AG10803 (cell line): Measurements from ENCODE around the gene PLCH1.

Experiments
- DNase-seq: peaks from one replicate; pipeline ENCODE4 v3.0.0; 2010; ENCODE audit warnings: low read depth
- H3K4me3 ChIP-seq: 2 replicates; pipeline ENCODE4 v1.5.1; 2011; ENCODE audit warnings: mild to moderate bottlenecking, low read length, control low read depth
- TF ChIP-seq, protein P1 (sequence below): conservative IDR thresholded peaks from 2 replicates; pipeline ENCODE4 v1.5.1; 2011; ENCODE audit warnings: mild to moderate bottlenecking, low read length, control low read depth, inconsistent platforms

Gene PLCH1

DNA sequence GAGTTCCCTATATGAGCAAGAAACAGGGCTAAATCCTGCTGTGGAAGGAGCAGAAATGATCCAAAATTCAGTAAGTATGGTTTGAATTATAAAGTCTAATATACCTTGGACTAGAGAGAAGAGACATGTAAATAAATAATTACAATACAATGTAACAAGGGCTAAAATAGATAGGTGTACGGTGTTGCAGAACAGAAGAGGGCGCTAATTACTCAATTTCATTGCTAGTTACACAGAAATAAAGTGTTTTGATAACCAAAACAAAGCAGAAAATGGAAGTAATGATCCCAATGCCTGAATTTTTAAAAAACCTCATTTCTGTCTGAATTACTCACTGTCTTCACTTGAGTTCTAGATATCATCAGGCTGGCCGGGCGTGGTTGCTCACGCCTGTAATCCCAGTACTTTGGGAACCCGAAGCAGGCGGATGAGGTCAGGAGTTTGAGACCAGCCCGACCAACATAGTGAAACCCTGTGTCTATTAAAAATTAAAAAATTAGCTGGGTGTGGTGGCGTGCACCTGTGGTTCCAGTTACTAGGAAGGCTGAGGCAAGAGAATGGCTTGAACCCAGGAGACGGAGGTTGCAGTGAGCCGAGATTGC lies 8.3 kb upstream of the PLCH1 start:
- TF ChIP-seq, protein P1, sequence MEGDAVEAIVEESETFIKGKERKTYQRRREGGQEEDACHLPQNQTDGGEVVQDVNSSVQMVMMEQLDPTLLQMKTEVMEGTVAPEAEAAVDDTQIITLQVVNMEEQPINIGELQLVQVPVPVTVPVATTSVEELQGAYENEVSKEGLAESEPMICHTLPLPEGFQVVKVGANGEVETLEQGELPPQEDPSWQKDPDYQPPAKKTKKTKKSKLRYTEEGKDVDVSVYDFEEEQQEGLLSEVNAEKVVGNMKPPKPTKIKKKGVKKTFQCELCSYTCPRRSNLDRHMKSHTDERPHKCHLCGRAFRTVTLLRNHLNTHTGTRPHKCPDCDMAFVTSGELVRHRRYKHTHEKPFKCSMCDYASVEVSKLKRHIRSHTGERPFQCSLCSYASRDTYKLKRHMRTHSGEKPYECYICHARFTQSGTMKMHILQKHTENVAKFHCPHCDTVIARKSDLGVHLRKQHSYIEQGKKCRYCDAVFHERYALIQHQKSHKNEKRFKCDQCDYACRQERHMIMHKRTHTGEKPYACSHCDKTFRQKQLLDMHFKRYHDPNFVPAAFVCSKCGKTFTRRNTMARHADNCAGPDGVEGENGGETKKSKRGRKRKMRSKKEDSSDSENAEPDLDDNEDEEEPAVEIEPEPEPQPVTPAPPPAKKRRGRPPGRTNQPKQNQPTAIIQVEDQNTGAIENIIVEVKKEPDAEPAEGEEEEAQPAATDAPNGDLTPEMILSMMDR = peak; percentile 51
- peak; percentile 38 for DNase-seq
- H3K4me3 ChIP-seq = no peak overlapping the region

GRCh38 chr3:155748611-155749365 lies 3.9 kb upstream of the PLCH1 start:
- no peak overlapping the region for H3K4me3 ChIP-seq
- peak; percentile 8 for DNase-seq
- TF ChIP-seq, protein P1 = no peak

DNA sequence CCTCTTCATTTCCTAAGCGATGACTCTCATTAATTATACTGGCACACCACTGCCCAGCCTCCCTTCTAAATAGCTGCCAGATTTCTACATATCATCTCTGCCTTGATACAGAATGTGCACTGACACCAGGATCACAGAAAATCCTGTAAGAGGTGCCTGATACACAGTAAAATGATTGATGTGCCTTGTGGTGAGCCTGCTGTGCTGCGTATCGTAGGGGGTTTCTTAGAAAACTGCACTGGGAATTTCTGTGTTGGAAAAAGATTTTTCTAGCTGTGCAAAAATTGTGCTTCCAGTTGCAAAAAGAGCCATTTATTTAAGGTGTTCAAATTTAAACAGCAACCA lies 3.0 kb upstream of the PLCH1 start:
- TF ChIP-seq, protein P1 = no peak
- DNase-seq = no peak
- H3K4me3 ChIP-seq = no peak overlapping the region

GRCh38 chr3:155747286-155747945 lies 2.5 kb upstream of the PLCH1 start:
- no peak overlapping the region for H3K4me3 ChIP-seq

DNA sequence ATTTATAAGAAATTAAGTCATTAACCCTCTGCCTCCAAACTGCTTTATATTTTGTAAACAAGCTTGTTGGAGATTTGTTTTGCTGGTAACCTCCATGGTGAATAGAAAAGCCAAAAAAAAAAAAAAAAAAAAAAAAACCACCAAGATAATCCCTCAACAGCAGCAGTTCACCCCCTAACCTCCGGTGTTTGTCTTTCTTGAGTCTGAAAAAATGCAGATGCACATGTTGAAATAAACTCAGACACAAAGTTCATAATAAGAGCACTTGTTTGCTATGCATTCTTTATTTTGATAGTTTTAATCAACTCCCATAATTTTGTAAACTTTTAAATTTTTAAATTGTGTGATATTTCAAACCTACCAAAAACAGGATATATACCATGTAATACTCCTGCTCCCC lies 1.8 kb upstream of the PLCH1 start:
- TF ChIP-seq, protein P1 = no peak
- no peak for DNase-seq
- H3K4me3 ChIP-seq = no peak overlapping the region

More at GRCh38 chr3:155747286-155747945, 2.5 kb upstream of the PLCH1 start:
- TF ChIP-seq, protein P1 = no peak
- no peak for DNase-seq

- no peak for DNase-seq
- H3K4me3 ChIP-seq = no peak overlapping the region
- TF ChIP-seq, protein P1 = no peak
These were observed 1.1 kb upstream of the PLCH1 start for GRCh38 chr3:155745795-155746550.
